Stimulated activated CD8-positive, alpha-beta memory T cell treated with anti-CD3 and anti-CD28 coated beads, Interleukin-2, amount 100 ng/mL, for 48 hours (primary cell): ENCODE data around the gene RCAN1.

Experiments used
- DNase-seq, 2 donors: peaks; one replicate each; pipeline ENCODE4 v3.0.0-alpha.2; 2020; ENCODE audit warnings: low read depth in 2 of 2

RCAN1 gene

DNA sequence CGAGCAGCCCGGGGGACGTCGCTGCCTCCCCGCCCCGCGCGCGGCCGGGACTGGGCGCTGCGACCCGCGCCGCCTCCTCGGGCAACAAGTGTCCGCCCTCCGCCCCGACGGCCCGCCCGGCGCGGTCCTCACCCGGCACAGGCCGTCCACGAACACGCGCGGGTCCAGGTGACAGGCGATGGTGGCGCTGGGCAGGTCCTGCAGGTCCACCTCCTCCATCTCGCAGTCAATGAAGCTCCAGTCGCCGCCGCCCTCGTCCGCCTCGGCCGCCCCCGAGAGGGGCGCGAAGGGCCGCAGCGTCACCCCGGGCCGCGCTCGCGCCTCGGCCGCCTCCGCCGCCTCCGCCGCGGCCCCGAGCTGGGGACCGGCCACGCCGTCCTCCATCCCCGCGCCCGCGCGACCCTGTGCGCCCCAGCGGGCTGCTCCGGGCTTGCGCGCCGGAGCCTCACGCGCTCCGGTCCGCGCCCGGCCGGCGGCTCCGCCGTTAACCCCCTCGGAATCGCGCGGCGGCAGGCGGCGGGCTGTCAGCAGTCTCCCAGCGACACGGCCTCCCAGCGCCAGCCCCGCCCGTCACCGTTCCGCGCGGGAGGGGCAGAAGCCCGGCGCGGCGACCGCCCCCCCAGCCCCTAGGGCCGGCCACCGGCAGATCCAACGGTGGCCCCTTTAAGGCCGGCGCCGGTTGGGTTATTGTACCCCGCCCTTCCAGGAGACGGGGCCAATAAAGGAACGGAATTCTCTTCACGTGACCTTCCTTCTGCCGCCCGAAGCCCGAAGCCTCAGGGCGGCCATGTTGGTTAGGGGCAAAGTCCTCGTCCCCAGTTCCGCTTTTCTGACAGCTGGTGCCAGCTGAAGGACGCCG, at the start of gene RCAN1:
Gene RCAN1, minus strand, starts transcription at position 486 of the 859 bp plus-strand sequence. Its CDS starts 102 bp downstream, at position 384.
- DNase-seq: peak; percentile 74 to 76

DNA sequence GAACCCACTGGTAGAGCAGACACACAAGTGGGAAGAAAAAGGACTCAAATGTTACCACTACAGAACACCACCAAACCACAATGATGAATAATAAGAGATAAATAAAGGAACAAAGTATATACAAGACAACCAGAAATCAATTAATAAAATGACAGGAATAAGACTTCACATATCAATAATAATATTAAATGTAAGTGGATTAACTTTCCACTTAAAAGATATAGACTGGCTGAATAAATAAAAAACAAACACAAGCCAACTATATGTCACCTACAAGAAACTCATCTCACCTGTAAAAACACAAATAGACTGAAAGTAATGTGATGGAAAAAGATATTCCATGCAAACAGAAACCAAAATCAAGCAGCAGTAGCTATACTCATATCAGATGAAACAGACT, 46.9 kb upstream of the RCAN1 start:
- no peak for DNase-seq

DNA sequence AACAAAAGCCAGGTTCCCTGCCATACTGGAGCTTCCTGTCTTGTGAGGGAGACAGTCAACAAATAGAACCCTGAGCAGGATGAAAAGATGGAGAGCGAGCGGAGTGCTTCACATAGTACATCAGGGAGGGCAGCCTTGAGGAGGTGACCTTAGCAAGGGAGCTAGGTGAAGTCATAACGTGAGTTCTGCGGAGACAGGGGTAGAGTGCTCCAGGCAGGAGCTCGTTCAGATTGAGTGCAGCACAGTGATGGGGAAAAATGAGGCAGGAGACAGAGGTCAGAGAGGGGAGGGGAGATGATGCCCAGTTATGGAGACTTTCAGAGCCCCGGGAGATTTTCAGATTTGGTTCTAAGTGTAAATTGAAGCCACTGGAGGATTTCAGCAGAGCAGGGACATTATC, 38.6 kb upstream of the RCAN1 start:
- no peak for DNase-seq

DNA sequence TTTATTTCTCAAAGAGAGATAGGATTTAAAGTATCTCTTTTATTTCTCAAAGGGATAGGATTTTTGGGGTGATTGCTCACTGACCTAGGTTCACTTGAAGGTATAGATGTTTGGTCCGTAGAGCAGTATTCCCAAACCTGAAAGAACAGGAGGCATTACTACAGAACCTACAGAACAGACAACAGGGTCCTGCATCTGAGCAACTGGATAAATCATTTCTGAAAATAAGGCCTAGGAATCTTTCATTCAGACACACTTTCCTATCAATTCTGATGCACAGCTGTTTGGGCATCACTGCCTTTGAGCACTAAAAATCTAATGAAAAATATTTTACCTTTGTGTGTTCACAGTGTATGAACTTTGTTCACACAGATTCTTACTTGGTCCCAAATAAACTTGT, 36.7 kb upstream of the RCAN1 start:
- no peak for DNase-seq

DNA sequence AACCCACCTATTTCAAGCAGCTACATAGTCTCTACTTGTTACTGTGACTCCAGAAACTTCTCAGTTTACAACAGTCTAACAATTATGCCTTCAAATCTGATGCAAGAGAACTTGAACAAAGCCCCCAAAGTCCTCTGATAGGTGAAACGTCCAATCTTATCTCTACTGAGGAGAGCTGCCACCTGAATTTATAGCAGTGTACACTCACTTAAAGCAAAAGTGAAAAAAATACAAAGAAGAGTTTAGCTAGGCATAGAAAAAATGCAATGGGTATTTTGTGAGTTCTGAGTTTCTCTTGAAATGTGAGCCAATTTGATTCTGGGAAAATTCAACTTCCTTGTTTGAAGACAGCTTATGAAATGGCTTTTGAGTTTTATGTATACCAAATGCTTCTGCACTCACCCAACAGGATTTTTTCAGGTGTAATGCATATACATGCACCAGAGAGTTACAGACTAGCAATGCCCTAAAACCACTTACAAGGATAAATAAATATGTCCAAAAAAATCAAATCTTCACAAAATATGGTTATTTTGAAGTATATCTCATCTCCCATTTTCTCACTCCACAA, 36.0 kb upstream of the RCAN1 start:
- no peak for DNase-seq

DNA sequence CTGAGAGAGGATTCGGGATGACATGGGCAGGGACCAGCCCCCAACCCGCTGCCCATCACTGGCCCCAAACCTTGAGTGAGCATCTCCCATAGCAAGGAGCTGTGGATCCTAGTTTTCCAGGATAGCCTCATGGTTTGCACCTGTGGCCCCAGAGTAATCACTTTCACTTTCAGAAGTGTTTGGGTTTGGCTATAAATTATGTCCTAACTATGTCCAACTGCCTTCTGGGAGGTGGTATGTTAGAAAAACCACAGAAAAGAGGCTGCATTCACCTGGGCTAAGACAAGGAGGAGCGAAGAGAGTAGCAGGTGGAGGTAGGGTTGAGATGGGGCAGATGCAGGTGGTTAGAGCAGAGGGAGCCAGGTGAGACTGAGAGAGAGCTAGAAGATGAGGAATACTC, 34.5 kb upstream of the RCAN1 start:
- DNase-seq: no peak

DNA sequence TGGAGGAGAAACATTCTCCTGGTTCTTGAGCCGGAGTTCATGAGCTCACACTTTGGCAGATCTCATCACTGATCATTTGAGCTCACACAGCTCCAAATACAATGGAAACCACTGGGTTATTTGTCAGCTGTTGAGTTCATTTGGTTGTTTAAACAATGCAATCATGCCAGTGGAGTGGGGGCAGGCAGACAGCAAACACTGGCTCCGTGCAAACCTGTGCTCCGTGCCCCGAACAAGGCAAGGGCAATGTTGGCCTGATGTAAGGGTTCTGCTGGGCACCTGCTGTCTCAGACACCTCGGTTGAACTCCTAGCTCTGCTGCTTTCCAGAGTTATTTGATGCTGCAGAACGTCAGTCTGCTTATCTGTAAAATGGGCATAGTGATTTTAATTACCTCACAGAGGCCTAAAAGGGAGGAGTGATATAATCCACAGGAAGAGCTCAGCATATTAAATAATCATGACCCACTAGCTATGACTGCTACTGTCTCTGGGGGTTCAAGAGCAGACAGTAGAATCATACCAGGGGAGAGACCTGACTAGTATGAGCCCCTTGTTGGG, 33.9 kb upstream of the RCAN1 start:
- DNase-seq: no peak

DNA sequence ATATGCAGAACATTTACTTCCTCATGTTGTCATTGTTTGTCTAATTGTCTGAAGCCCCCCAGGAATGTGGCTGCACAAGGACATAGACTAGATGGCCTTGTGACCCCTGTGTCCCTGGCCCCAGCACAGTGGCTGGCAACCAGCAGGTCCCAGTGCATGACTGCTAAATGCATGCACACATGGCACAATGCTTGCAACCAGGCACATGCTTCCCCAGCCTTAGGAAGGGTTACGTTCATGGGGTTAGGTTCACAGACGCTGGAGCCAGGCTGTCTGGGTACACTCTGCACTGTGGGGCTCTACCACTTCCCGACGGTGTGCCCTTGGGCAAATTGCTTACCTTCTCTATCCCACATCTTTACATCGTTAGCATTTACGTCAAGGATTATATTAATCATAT, 32.6 kb upstream of the RCAN1 start:
- no peak for DNase-seq

DNA sequence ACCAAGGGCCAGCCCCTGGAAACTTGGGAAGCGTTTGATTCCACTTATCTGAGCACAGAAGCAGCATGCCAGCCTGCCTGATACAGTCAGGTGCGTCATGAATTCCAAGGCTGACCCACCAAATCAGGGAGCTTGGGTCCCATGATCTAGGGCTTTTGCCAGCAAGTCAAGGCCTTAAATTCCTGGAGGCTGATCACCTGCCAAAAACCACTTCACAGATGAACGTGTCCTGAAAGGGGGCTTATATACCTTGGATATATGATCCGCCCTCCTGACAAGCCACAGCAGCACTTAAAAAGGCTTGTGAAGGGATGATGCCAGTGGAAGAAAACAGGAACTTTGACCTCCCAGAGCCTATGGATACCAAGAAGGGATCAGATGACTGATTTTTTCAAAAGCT, 29.9 kb upstream of the RCAN1 start:
- no peak for DNase-seq

DNA sequence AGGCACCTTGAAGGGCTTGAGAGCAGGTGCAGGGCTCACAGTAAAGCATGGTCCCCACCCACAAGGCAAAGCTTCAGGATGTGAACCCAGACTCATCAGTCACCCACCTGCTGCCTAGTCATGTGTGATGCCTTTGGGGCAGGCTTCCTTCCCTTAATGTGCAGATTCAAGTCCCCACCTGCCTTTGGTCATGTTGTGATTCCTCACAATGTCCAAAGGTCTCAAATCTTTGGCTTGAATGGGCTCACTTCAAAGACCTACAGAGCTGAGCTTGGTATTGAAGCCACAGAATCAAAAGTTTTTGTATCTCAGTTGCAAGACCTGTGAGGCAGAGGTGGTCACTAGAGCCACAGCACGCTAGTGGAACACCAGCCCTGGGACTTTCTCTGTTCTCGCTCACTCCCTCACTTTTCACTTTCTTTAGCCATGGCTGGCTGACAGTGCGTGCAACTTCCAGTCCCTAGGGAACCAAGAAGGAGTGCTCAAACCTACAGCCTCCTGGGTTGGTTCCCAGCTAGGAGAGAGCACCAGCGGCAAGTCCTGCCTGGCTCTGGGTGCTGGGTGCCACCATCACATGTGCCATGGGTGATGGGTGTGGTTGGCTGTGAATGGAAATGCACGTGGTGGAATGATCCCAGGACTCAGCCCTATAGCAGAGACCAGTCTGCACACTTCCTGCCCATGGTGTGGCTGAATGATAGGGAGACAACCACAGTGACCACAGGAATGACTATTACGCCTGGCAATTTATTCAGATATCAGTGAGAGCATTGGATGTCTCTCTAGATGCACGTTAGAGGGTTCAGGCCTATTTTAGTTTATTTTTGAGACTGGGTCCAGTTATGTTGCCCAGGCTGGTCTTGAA, 27.5 kb upstream of the RCAN1 start:
- no peak for DNase-seq

DNA sequence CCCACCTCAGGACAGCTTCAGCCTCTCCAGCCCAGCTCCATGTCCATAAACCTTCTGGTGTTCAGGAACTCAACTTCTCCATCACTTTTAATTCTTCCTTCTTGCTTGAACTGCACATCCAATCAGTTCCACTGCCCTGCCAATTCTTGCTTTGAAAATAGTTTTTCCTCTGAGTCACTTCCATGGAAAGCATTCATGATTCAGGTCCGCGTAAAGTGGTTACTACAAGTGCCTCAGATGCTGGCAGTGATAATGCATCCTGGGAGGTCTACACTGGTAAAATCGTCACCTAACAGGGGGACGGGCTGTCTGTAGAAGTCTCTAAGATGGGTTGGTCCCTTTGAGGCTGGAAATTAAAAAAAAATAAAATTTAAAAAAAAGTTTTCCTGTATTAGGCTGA, 25.9 kb upstream of the RCAN1 start:
- DNase-seq: no peak

DNA sequence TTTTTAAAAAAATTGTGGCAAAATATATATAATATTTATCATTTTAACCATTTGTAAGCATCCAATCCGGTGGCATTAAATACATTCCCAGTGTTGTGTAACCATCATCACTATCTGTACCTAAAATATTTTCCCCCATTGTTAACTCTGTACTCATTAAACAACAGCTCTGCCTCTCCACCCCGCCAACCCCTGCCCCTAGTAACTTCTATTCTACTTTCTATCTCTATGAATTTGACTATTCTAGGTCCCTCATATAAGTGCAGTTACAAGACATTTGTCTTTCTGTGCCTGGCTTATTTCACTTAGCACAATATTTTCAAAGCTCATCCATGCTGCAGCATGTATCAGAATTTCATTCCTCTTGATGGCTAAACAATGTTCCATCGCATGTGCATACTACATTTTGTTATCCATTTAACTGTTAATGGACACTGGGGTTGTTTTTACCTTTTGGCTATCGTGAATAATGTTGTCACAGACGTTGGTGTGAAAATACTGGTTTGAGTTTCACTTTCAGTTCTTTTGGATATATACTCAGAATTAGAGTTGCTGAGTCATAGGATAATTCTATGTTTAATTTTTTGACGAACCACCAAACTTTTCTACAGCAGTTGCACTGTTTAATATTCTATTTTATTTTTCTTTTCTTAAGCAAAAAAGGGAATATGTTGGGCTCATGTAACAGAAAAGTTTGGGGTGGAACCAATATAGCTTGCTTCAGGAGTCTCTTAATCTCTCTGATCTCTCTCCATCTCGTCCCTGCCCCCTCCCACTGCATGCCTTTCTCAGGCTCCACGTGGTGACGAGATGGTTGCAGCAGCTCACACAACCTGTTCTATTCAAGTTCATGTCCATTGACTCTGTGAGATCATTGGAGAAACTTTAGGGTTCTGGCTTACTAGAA, 25.2 kb upstream of the RCAN1 start:
- DNase-seq: peak in 1 of 2 donors; percentile 26

DNA sequence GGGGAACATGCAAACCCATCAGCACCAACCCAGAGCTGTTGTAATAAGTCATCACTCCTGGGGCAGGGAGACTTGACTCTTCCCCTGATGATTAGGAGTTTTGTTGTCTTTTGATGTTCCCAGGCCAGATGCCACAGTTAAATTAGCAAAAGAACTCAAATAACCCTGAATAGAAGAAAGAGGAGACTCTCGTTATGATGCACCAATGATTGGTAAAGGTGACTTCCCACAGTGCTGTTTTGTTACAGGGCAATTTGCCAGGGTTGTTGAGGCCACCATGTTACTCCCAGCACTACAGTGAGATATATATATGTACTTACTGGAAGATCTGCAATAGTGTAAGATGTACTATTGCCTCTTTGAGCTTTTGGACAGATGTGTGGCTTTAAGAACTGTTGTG, 24.3 kb upstream of the RCAN1 start:
- DNase-seq: no peak

DNA sequence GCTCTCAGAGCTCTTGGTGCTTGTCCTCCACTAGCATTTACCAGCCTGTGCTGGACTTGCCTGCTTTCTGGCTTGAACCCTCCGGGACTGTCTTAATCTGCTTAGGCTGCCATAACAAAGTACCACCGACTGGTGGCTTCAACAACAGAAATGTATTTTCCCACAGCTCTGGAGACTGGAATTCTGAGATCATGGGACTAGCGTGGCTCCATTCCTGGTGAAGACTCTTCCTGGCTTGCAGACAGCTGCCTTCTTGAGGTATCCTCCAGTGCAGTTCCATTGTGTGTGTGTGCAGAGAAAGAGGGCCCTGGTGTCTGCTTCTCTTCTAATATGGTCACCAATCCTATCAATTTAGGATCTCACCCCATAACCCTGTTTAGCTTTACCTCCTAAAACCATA, 22.0 kb upstream of the RCAN1 start:
- no peak for DNase-seq

DNA sequence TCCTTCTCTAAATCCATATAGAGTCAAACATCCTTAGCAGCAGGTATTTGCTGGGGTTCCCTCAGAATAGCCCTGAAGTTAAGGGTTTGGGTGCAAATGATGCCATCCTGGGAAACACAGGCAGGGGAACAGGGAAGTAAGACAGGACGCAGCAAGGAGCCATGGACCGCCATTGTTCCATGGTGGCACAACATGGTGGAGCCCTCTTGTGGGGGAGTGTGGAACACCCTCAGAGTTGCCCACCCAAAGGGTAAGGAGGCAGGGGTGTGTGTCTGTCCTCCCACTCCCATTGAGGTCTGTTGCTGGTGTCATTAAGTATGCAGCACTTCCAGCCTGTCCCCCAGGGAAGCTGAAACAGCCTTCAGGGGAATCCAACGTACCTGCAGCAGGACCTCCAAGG, 20.4 kb upstream of the RCAN1 start:
- DNase-seq: no peak

DNA sequence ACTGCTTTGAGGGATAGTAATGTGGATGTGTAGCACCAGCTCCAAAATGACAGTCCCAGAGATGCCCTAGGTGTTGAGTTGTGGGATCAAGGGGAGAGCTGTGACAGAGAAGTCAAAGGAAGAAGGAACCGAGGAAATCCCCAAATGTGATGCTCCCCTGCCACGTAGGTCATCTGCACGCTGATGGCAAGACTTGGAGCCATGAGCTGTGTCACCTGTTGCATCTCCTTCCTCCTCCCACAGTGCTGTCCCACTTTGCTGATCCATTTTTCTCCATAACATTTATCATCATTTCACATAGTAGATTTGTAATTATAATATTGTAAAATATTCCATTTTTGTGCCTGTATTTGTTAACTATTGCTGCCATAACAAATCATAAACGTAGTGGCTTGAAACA, 17.6 kb upstream of the RCAN1 start:
- no peak for DNase-seq

DNA sequence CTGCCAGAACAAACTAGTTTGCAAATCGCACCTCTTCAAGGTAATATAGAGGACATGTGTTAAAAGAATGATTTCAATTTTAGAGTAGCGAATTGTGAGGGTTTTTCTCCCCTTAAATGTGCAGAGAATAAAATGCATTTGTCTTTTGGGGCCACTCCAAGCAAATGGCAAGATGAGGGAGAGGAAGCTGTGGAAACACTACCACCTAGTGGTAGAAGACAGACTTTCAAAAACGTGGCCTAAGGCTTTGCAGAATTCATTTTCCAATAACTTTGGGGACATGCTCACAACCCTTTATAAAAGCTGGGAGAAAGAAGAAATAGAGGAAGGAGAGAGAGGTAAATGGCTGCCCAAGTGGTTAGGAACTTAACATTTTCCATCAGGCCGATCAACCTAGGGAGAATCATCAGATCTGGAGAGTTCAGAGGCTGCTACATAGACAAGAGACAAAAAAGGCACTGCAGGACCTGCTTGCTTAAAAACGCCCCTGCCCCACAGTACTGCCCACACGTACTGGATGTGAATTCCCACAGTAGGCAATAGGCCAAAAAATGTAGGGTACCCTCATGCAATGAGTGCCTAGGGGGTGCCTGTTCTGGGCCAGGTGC, 15.7 kb upstream of the RCAN1 start:
- DNase-seq: no peak

DNA sequence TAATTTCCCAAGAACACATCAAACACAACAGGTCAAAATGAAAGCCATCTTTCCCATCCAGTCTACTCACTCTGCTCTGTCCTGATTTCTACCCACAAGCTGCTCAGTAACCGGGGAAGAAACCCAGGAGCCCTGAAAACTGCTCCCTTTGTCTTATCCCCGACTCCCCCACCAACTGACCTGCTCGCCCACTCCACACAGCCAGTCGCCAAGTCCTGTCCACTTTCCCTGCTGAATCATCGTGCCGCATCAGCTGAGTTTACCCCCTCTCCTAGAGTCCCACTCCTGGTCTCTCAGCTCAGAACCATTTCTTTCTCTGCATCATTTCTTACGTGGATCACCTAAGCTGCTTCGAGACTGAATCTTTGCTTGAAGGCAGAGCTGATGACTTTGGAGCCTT, 11.2 kb upstream of the RCAN1 start:
- no peak for DNase-seq

DNA sequence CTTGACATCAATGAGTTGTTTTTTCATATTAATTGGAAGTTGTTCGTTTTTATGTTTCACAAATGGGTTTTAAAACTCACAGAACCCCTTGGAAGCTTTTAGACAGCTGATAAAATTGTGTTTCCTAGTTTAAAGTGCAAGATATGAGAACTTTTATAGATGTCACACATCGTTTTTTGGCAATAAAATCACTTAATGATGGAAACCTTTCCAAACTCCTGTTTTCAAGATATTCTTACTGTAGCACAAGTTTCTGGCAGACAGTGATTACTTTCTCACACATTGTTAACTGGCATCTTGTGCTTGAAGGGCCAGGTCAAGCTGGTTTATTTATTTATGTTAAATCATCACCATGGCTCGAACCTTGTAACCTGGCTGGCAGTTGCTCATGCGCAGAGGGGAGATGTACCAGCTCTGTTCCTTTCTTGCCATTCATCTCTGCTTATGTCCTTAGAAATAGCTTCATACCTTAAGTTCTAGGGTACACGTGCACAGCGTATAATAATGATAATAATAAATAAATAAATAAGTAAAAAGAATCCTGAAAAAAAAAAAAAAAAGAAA, 10.2 kb upstream of the RCAN1 start:
- no peak for DNase-seq

DNA sequence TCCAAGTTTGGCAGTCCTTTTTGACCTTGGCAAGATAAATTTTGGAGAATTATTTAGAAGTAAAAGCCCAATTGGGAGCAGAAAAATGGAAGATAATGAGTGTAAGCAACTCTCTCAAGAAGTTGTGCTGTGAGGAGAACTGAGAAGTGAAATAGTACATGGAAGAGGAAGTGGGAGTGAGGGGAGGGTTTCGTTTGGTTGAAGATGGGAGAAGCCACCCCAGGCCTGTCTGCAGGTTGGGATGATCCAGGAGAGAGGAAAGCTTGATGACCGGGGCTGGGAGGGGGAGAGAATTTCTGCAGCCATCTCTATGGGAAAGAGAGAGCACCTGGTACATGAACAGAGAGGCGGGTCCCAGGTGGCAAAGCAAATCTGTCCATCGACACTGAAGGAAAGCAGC, 8.6 kb upstream of the RCAN1 start:
- DNase-seq: no peak
